ENCODE measurements around the gene BTBD9.

- TF ChIP-seq CTCF (IDR thresholded peaks at IDR 0.05) (no peak), POLR2A (IDR thresholded peaks at IDR 0.05) (no peak)
Measured at GRCh38 chr6:38687043-38687353, 47.3 kb upstream of the BTBD9 start.
